ENCODE measurements around the gene SLC35C1. TPM values are rescaled to one million over a fixed set of nuclear protein-coding genes. Genes with fewer than 3 reads are reported as not detected.
A peak's percentile ranks its signal among the peaks of the same experiment; 100 is the strongest.

SLC35C1 gene
- total RNA-seq, 4 donors from 2014 or later: 20.5 to 33.5 (median 27.2) TPM

DNA sequence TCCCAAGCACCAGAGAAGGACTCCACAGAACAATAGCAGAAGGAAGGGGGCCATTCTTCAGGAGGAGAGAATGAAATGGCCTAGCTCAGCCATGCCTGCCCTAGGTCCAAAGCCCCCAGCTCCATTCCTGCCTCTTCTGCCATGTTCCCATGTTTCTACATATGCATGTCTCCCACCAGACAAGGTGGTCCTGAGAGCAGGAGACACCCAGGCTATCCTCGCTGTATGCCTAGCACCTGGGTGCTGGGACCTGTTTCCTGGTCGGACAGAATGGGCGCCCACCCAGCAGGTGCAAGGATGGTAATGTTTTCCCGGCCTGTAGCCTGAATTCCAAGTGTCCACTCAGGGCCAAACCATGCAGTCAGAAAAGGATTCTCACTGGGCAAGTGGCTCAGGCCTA, 30.2 kb upstream of the SLC35C1 start:
- no peak for DNase-seq (ENCODE audit: low spot score in 2 of 2)
- 91 to 94% methylated on average over 4 of the region's 4 CpGs for WGBS, 2 donors
- TF ChIP-seq EP300 (IDR thresholded peaks at IDR 0.05) (no peak), POLR2A (IDR thresholded peaks at IDR 0.05) (no peak), CTCF (IDR thresholded peaks at IDR 0.05) (no peak)
- Histone ChIP-seq H3K4me1 (peaks cover 0 to 13% (median 6%) of the 10 kb centered on the region in 4 donors), H3K4me3 (no peak overlapping the region), H3K27ac (no peak overlapping the region), H3K36me3 (no peaks in the 10 kb centered on the region), H3K27me3 (no peaks in the 10 kb centered on the region), H3K9me3 (no peaks in the 10 kb centered on the region)

- TF ChIP-seq EP300 (IDR thresholded peaks at IDR 0.05): peak in 1 of 2 donors; percentile 13
- no peak for TF ChIP-seq POLR2A (IDR thresholded peaks at IDR 0.05)
- Histone ChIP-seq H3K27me3 (peaks cover 0 to 13% of the 10 kb centered on the region in 2 donors), H3K27ac (no peak overlapping the region), H3K36me3 (no peaks in the 10 kb centered on the region), H3K4me1 (peaks cover 0 to 3% (median 2%) of the 10 kb centered on the region in 4 donors), H3K4me3 (no peak overlapping the region), H3K9me3 (no peaks in the 10 kb centered on the region)
- WGBS, 2 donors: 72 to 84% methylated on average over 9 of the region's 9 CpGs
- DNase-seq (ENCODE audit: low spot score in 2 of 2): no peak
Observed at GRCh38 chr11:45777127-45777969, 27.6 kb upstream of the SLC35C1 start.

DNA sequence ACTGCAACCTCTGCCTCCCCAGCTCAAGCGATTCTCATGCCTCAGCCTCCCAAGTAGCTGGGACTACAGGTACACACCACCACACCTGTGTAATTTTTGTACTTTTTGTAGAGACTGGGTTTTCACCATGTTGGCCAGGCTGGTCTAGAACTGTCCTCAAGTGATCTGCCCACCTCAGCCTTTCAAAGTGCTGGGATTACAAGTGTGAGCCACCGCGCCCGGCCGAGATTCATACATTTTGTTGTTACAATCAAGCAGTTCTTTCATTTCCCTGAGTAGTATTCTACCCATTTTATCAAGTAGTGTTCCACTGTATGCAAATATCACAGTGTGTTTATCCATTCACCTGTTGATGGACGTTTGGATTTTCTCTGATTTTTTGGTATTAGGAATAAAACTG, 26.6 kb upstream of the SLC35C1 start:
- no peak for DNase-seq (ENCODE audit: low spot score in 2 of 2)
- no peak overlapping the region for H3K27ac ChIP-seq
- no peaks in the 10 kb centered on the region for H3K4me1 ChIP-seq
- TF ChIP-seq POLR2A (IDR thresholded peaks at IDR 0.05) (no peak), EP300 (IDR thresholded peaks at IDR 0.05) (no peak), CTCF (IDR thresholded peaks at IDR 0.05) (no peak)
- no peaks in the 10 kb centered on the region for H3K36me3 ChIP-seq
- 89 to 90% methylated on average over 6 of the region's 6 CpGs for WGBS, 2 donors
- no peaks in the 10 kb centered on the region for H3K9me3 ChIP-seq
- H3K4me3 ChIP-seq: no peak overlapping the region
- H3K27me3 ChIP-seq: peaks cover 0 to 13% of the 10 kb centered on the region in 2 donors

DNA sequence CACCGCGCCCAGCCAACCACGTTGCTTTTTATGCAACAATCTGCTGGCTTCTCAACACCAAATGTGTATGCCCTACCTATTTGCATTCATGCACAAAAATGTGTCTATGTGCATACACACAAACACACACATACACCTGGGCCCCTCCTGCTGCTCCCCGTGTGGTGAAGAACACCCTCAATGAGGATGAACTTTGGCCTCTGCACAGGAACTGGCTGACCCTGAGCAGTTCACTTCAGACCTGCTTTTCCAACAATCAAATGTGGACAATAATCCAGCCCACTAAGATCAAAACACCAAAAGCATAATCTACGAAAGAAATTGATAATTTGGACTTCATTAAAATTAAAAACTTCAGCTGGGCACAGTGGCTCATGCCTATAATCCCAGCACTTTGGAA, 25.3 kb upstream of the SLC35C1 start:
- no peaks in the 10 kb centered on the region for H3K4me1 ChIP-seq
- no peak overlapping the region for H3K4me3 ChIP-seq
- H3K36me3 ChIP-seq: no peaks in the 10 kb centered on the region
- TF ChIP-seq POLR2A (IDR thresholded peaks at IDR 0.05): no peak
- TF ChIP-seq CTCF (IDR thresholded peaks at IDR 0.05): no peak
- no peak for TF ChIP-seq EP300 (IDR thresholded peaks at IDR 0.05)
- H3K9me3 ChIP-seq: no peaks in the 10 kb centered on the region
- H3K27me3 ChIP-seq: peaks cover 0 to 13% of the 10 kb centered on the region in 2 donors
- no peak overlapping the region for H3K27ac ChIP-seq
- no peak for DNase-seq (ENCODE audit: low spot score in 2 of 2)
- 64 to 89% methylated on average over 5 of the region's 5 CpGs for WGBS, 2 donors

DNA sequence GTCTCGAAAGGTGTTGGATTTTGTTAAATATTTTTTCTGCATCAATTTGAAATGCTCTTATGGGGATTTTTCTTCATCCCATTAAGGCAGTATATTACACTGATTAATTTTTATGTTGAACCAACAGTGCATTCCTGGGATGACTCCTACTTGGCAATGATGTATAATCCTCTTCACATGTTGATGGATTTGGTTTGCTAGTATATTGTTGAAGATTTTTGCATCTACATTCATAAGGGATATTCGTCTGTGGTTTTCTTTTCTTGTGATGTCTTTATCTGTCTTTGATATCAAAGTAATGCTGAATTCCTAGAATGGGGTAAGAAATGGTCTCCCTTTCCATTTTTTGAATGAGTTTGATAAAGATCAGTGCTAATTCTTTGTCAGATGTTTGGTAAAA, 18.7 kb upstream of the SLC35C1 start:
- no peak for DNase-seq (ENCODE audit: low spot score in 2 of 2)
- Histone ChIP-seq H3K9me3 (peaks cover 0 to 18% (median 0%) of the 10 kb centered on the region in 4 donors), H3K4me3 (no peak overlapping the region), H3K4me1 (no peaks in the 10 kb centered on the region), H3K27ac (no peak overlapping the region), H3K27me3 (peaks cover 0 to 8% of the 10 kb centered on the region in 2 donors), H3K36me3 (no peaks in the 10 kb centered on the region)
- 77 to 86% methylated on average over 2 of the region's 2 CpGs for WGBS, 2 donors
- TF ChIP-seq CTCF (IDR thresholded peaks at IDR 0.05) (no peak), EP300 (IDR thresholded peaks at IDR 0.05) (no peak), POLR2A (IDR thresholded peaks at IDR 0.05) (no peak)
